Muscle layer of colon (tissue), 2 donors: ENCODE results near the gene LECT2.

Experiments
- H3K27ac ChIP-seq: one replicate; pipeline ENCODE4 v1.7.0; 2013; ENCODE audit warnings: low read depth, mild to moderate bottlenecking, low read length, moderate library complexity
- H3K27me3 ChIP-seq, 2 donors: one replicate each; pipeline ENCODE4 v1.7.0; 2013; ENCODE audit warnings: low read length in 2 of 2, mild to moderate bottlenecking in 2 of 2; ENCODE audit not compliant: insufficient read depth in 2 of 2, control insufficient read depth in 1 of 2
- H3K36me3 ChIP-seq: one replicate; pipeline ENCODE4 v1.7.0; 2013; ENCODE audit warnings: mild to moderate bottlenecking, low read length; ENCODE audit not compliant: insufficient read depth
- H3K4me1 ChIP-seq: one replicate; pipeline ENCODE4 v1.7.0; 2013; ENCODE audit warnings: mild to moderate bottlenecking, low read length; ENCODE audit not compliant: insufficient read depth
- H3K4me3 ChIP-seq, 2 donors: one replicate each; pipeline ENCODE4 v1.7.0; 2013; ENCODE audit warnings: low read length in 2 of 2, low read depth in 1 of 2, mild to moderate bottlenecking in 1 of 2, moderate library complexity in 1 of 2
- H3K9ac ChIP-seq: one replicate; pipeline ENCODE4 v1.7.0; 2013; ENCODE audit warnings: low read length
- H3K9me3 ChIP-seq: one replicate; pipeline ENCODE4 v1.7.0; 2013; ENCODE audit warnings: mild to moderate bottlenecking, low read length
- donor health status: abdominal sarcoma.
- donor health status: Adenocarcinoma of cecum.

Gene LECT2

DNA sequence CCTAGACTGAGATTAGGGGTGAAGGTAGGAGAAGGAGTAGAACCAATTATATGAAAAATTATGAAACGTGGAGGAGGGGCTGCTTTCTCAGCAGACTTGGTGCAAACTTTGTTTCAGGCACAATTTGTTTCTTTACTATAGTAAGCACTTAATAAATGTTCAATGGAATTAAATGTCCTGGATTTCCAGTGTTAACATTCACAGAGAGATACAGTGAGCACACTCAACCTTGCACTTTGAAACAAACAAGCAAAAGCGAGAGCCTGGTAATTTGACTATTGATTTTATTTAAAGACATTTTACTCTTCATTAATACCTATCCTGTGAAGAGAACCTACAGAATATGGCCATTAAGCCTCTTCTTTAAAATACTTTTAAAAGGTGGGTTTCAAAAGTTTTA is 933 bp downstream of the LECT2 start:
- Histone ChIP-seq H3K4me1 (no peaks in the 10 kb centered on the region), H3K9me3 (no peaks in the 10 kb centered on the region), H3K27ac (no peak overlapping the region), H3K4me3 (no peak overlapping the region), H3K36me3 (no peaks in the 10 kb centered on the region), H3K27me3 (no peaks in the 10 kb centered on the region), H3K9ac (no peak overlapping the region)

DNA sequence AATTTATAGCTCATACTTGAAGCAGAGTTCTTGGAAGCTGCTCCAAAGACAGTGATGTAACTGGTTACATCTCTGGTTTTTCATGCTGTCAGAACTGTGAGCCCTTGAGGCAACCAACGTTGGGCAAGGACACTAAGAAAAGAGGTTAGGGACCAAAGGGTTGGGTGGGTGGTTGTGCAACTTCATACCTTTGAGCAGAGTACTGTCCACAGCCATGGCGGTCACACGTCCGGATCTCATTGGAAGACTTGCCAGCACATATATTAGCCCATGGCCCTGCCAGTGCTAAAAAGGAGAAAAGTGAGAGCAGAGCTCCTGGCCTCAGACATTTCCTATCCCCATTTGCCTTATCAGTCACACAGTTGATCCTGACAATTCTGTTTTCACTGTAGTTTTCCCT is 2.1 kb downstream of the LECT2 start:
- Histone ChIP-seq H3K27ac (no peak overlapping the region), H3K27me3 (no peaks in the 10 kb centered on the region), H3K4me3 (no peak overlapping the region), H3K4me1 (no peaks in the 10 kb centered on the region), H3K9ac (no peak overlapping the region), H3K9me3 (no peaks in the 10 kb centered on the region), H3K36me3 (no peaks in the 10 kb centered on the region)

DNA sequence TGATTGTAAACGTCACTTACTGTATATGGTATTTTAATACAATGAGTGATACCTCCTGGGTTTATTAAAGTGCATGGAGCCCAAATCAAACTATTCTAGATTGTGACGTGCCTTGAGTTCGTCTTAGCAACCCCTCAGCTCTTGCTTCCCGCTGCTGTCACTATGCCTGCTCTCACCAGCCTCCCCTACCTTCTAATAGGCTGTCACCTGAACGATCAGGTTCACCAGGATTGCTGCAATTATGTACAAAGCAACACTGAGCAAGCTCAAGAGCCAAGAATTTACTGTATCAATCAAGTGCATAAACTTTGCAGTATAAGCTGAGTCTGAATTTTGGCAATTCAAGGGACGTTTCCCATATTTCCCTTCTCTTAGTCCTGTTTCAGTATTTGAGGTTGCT is 3.0 kb downstream of the LECT2 start:
- no peaks in the 10 kb centered on the region for H3K4me1 ChIP-seq
- H3K4me3 ChIP-seq = no peak overlapping the region
- H3K9ac ChIP-seq = no peak overlapping the region
- H3K36me3 ChIP-seq = no peaks in the 10 kb centered on the region
- no peak overlapping the region for H3K27ac ChIP-seq
- H3K9me3 ChIP-seq = no peaks in the 10 kb centered on the region
- H3K27me3 ChIP-seq = no peaks in the 10 kb centered on the region

DNA sequence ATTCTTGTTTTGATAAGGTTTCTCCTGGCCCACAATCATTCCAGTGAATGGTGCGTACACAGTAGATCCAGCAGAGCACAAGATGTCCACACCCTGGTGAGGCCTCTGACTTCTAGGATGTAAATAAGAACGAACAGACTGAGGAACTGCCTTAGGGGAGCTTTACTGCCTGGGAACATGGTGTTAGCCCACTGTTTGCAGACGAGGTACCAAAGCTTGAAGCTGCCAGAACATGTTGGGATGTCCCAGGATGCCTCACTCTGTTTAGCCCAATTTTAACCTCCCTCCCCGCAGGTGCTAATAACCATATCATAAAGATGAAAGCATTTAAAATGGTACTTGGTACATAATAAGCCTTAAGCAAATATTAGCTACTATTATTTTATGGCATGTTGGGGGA is 3.5 kb downstream of the LECT2 start:
- Histone ChIP-seq H3K36me3 (no peaks in the 10 kb centered on the region), H3K27ac (no peak overlapping the region), H3K9ac (no peak overlapping the region), H3K9me3 (no peaks in the 10 kb centered on the region), H3K27me3 (no peaks in the 10 kb centered on the region), H3K4me3 (no peak overlapping the region), H3K4me1 (no peaks in the 10 kb centered on the region)

DNA sequence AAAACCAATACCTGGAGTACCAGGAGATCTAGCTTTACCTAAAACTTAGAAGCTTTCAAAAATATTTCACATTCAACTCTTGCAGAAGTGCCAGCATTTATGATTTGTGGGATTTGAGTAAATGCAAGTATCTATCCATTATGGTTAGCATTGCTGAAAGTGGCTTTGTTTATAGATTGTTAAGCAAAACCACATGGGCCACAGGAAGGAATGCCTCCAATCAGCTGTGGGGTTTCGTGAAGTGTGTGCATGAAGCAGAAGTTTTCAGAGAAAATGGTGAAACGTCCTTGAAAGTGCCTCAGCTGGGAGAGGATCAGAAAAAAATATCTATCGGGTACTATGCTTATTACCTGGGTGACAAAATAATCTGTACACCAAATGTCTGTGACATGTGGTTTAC is 4.2 kb downstream of the LECT2 start:
- H3K27ac ChIP-seq = no peak overlapping the region
- no peaks in the 10 kb centered on the region for H3K27me3 ChIP-seq
- no peaks in the 10 kb centered on the region for H3K4me1 ChIP-seq
- no peaks in the 10 kb centered on the region for H3K9me3 ChIP-seq
- H3K4me3 ChIP-seq = no peak overlapping the region
- H3K36me3 ChIP-seq = no peaks in the 10 kb centered on the region
- no peak overlapping the region for H3K9ac ChIP-seq

DNA sequence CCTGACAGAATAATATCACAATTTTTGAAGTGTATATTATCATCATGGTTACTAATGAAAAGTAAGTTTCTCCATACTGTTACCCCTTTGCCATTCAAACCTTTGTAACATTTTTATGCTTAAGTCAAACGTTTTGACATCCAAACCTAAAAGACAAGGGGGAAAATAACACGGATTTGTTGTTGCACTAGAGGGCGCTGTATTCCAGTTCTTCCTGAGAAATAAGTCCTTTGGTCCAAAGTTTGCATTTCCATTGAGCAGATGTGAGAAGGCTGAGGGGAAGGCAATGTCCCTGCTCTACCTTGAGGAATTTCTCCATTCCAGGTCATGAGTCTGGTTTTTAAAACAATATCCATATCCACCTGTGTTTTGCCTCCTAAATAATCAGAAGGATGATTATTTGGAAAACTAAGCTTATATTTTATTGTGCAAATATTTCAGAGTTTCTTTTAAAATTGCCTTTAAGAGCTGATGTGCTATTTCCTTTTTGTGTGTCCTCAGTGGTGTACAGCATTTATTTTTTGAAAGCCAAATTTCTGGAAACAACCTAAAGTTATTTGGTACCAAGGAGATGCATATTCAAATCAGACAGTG is 9.7 kb downstream of the LECT2 start:
- Histone ChIP-seq H3K36me3 (no peaks in the 10 kb centered on the region), H3K27me3 (no peaks in the 10 kb centered on the region), H3K27ac (no peak overlapping the region), H3K9me3 (no peaks in the 10 kb centered on the region), H3K9ac (no peak overlapping the region), H3K4me3 (no peak overlapping the region), H3K4me1 (no peaks in the 10 kb centered on the region)

DNA sequence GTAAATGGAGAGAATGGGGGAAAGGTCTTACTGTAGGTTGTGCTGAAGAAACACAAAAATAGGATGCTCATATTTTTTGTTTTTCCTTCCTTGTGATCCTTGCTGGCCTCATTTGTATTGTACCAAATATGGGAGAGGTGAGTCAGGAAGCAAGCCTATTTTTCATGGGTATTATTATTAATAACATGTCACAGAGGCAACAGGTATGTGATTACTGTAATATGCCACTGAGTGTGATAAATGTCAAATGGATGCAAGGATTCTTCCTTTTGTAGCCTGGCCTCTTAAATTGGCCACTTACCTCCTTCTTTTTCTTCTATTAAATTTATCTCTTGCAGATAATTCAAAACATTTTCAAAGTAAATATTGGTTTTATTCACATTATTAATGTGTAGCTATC is 10.2 kb downstream of the LECT2 start:
- no peaks in the 10 kb centered on the region for H3K36me3 ChIP-seq
- H3K9ac ChIP-seq = no peak overlapping the region
- no peak overlapping the region for H3K27ac ChIP-seq
- H3K27me3 ChIP-seq = no peaks in the 10 kb centered on the region
- H3K4me3 ChIP-seq = no peak overlapping the region
- no peaks in the 10 kb centered on the region for H3K9me3 ChIP-seq
- no peaks in the 10 kb centered on the region for H3K4me1 ChIP-seq

DNA sequence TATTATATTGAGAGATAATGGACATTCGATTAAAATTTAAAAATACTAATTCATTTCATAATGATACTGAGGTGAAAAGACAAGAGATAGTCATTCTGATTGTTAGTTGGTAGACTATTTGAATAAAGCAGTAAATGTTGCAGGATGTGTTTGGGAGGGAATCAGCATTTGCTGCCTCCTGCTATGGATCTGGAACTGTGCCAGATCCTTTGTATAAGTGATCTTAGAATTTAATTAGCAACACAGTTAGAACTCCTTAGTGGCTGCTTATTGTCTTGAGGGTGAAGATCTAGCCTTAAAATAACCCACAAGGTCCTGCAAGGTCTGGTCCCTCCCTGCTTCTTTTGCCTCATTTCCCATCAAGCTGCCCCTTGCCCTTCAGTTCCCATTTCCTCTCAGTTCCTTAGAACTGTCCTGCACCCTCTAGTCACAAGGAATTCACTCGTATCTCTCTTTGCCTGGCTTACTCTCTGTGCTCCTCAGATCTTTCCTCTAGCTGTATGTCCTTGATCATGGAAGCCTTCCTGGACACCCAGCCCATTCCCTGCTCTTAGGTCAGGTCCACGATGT is 12.5 kb downstream of the LECT2 start:
- H3K27me3 ChIP-seq = no peaks in the 10 kb centered on the region

DNA sequence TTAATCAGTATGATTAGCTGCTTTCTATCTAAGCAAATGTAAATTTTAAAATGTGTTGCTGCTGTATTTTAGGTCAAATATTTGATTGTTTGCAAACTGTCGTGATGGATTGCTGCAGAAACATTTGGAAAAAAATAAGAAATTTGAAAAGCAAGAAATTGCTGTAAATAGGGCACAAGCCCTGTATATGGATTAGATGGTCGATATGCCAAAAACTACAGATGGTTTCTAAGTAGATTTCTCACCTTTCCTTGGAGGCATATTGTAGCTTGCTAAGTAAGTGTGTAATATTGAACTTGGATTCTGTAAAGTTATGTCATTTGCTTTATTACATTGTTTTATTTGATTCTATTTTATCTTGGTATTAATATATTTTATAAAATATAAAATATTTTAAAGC is 13.1 kb downstream of the LECT2 start:
- Histone ChIP-seq H3K9me3 (no peaks in the 10 kb centered on the region), H3K27ac (no peak overlapping the region), H3K4me1 (no peaks in the 10 kb centered on the region), H3K9ac (no peak overlapping the region), H3K36me3 (no peaks in the 10 kb centered on the region), H3K27me3 (no peaks in the 10 kb centered on the region), H3K4me3 (no peak overlapping the region)

More for the DNA sequence above, 12.5 kb downstream of the LECT2 start:
- Histone ChIP-seq H3K36me3 (no peaks in the 10 kb centered on the region), H3K4me3 (no peak overlapping the region), H3K9me3 (no peaks in the 10 kb centered on the region), H3K4me1 (no peaks in the 10 kb centered on the region), H3K9ac (no peak overlapping the region), H3K27ac (no peak overlapping the region)

DNA sequence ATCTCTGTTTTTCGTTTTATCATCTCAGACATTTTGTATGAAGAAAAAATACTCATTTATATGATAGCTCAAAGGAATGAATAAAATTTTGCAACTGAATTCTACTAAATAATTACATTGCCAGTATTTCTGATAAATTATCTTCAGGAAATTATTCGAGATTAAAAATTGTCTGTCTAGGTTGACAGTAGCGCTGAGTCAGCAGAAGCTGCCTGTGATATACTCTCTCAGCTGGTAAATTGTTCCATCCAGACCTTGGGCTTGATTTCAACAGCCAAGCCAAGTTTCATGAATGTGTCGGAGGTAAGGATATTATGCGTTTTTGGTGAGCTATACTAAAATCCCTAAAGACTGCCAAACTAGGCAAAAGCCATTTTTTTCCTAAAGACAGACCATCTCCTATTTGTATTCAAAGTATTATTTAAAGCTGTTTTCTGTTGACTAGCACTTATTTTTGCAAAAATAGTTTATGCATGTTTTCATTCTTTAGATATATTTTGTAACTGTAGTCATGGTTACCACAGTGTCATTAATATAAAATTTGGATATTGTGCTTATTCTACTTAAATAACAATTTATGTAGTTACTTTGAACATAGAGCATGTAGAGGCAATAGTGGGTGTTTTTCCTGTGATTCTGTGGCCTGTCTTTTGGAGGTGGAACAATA is 17.4 kb downstream of the LECT2 start:
- Histone ChIP-seq H3K27ac (no peak overlapping the region), H3K4me1 (no peaks in the 10 kb centered on the region), H3K36me3 (no peaks in the 10 kb centered on the region), H3K9ac (no peak overlapping the region), H3K4me3 (no peak overlapping the region), H3K9me3 (no peaks in the 10 kb centered on the region), H3K27me3 (no peaks in the 10 kb centered on the region)

DNA sequence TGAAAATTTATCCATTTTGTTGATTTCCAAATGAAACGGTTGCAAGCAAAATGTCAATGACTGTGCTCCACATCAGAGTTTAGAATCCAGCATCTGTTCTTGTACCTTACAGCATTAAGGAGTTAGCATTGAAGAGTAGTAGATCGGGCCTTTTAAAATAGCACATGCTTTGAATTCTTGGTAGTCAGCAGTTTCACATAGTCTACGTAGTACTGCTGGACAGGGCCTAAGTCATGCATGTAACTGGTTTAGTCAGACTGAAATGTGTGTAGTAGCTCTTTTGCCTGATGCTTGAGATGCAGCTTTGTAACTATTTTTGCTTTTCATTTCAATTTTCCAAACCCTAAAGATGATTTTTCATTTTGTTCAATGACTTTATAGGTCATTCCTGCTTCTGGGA is 19.8 kb downstream of the LECT2 start:
- Histone ChIP-seq H3K9me3 (no peaks in the 10 kb centered on the region), H3K9ac (no peak overlapping the region), H3K27ac (no peak overlapping the region), H3K4me3 (no peak overlapping the region), H3K27me3 (peaks cover 8 to 13% of the 10 kb centered on the region in 2 donors), H3K4me1 (no peaks in the 10 kb centered on the region), H3K36me3 (no peaks in the 10 kb centered on the region)

DNA sequence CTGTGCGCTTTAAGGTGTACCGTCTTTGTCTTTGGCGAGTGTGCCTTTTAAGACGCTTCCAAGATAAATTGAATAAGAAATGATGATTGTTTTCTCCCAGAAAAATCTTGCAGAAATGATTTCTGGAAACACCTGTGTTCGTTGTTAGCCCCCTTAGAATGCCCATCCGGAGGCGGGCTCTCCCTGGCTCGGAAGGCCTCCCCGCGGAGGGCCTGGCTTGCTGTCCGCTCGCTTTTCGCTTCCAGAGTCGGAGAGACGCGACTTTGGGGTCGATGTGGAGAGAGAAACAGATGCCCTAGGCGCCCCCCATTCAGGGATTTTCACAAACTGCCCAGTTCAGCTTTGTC is 23.9 kb downstream of the LECT2 start:
- Histone ChIP-seq H3K4me3 (no peak overlapping the region), H3K27me3 (peaks cover 10 to 16% of the 10 kb centered on the region in 2 donors), H3K9ac (no peak overlapping the region)

More for the DNA sequence above, 23.9 kb downstream of the LECT2 start:
- no peaks in the 10 kb centered on the region for H3K9me3 ChIP-seq
- no peak overlapping the region for H3K27ac ChIP-seq
- no peaks in the 10 kb centered on the region for H3K4me1 ChIP-seq
- no peaks in the 10 kb centered on the region for H3K36me3 ChIP-seq
